SK-N-SH treated with all-trans-retinoic acid at 6 μM for 48 hours (cell line): ENCODE measurements around the gene TFR2.

Experiments used
- ATAC-seq: fragments of 200-7000 bp; cut with Tn5 transposase; 3 replicates; pipeline ENCODE4 v1.9.1; 2020; ENCODE audit warnings: mild to moderate bottlenecking, moderate library complexity
- ARNTL ChIP-seq: fragments of 450-650 bp; formaldehyde crosslinking; IDR thresholded peaks from 2 replicates; pipeline ENCODE4 v1.5.0; 2020; ENCODE audit warnings: low read depth, mild to moderate bottlenecking, moderate library complexity, borderline replicate concordance
- BACH2 ChIP-seq: fragments of 250-450 bp; sonication (Bioruptor Pico); IDR thresholded peaks from 2 replicates; pipeline ENCODE4 v1.9.0; 2021; ENCODE audit warnings: mild to moderate bottlenecking, borderline replicate concordance
- CREB5 ChIP-seq: fragments of 250-450 bp; sonication (Bioruptor Pico); IDR thresholded peaks from 2 replicates; pipeline ENCODE4 v1.5.1; 2020; ENCODE audit warnings: low read depth, mild to moderate bottlenecking, moderate library complexity
- ESRRG ChIP-seq: fragments of 250-450 bp; sonication (Bioruptor Pico); IDR thresholded peaks from 2 replicates; pipeline ENCODE4 v1.6.1; 2021; ENCODE audit warnings: mild to moderate bottlenecking
- GLIS3 ChIP-seq: fragments of 250-450 bp; sonication (Bioruptor Pico); IDR thresholded peaks from 2 replicates; pipeline ENCODE4 v1.5.0; 2020; ENCODE audit warnings: mild to moderate bottlenecking, moderate library complexity
- ISL1 ChIP-seq: fragments of 250-450 bp; sonication (Bioruptor Pico); IDR thresholded peaks from 2 replicates; pipeline ENCODE4 v2.1.2; 2022; ENCODE audit warnings: mild to moderate bottlenecking, moderate library complexity
- OSR1 ChIP-seq: fragments of 250-450 bp; sonication (Bioruptor Pico); IDR thresholded peaks from 2 replicates; pipeline ENCODE4 v1.8.0; 2022; ENCODE audit warnings: moderate library complexity, mild to moderate bottlenecking, inconsistent platforms
- PATZ1 ChIP-seq: fragments of 250-450 bp; sonication (Bioruptor Pico); IDR thresholded peaks from 2 replicates; pipeline ENCODE4 v1.8.0; 2020; ENCODE audit warnings: mild to moderate bottlenecking, moderate library complexity, borderline replicate concordance
- PPARA ChIP-seq: fragments of 250-450 bp; sonication (Bioruptor Pico); IDR thresholded peaks from 2 replicates; pipeline ENCODE4 v1.5.0; 2020; ENCODE audit warnings: mild to moderate bottlenecking, borderline replicate concordance
- RARB ChIP-seq: fragments of 250-450 bp; sonication (Bioruptor Pico); IDR thresholded peaks from 2 replicates; pipeline ENCODE4 v1.8.0; 2021; ENCODE audit warnings: mild to moderate bottlenecking, moderate library complexity
- TOX ChIP-seq: fragments of 250-450 bp; sonication (Bioruptor Pico); IDR thresholded peaks from 2 replicates; pipeline ENCODE4 v1.8.0; 2021; ENCODE audit warnings: mild to moderate bottlenecking, moderate library complexity, borderline replicate concordance
- ZC3H10 ChIP-seq: fragments of 250-450 bp; sonication (Bioruptor Pico); IDR thresholded peaks from 2 replicates; pipeline ENCODE4 v1.5.1; 2021; ENCODE audit warnings: mild to moderate bottlenecking, moderate library complexity
- ZFP3 ChIP-seq: fragments of 250-450 bp; sonication (Bioruptor Pico); IDR thresholded peaks from 2 replicates; pipeline ENCODE4 v1.5.0; 2020; ENCODE audit warnings: mild to moderate bottlenecking, moderate library complexity
- ZFP30 ChIP-seq: fragments of 450-650 bp; formaldehyde crosslinking; IDR thresholded peaks from 2 replicates; pipeline ENCODE4 v1.5.0; 2022; ENCODE audit warnings: mild to moderate bottlenecking, moderate library complexity
- ZNF8 ChIP-seq: fragments of 450-650 bp; formaldehyde crosslinking; IDR thresholded peaks from 2 replicates; pipeline ENCODE4 v1.5.0; 2020; ENCODE audit warnings: mild to moderate bottlenecking, moderate library complexity
- TF ChIP-seq, protein P1 (sequence below): fragments of 250-450 bp; sonication (Bioruptor Pico); IDR thresholded peaks from 2 replicates; pipeline ENCODE4 v1.5.0; 2020; ENCODE audit warnings: mild to moderate bottlenecking, moderate library complexity
- TF ChIP-seq, protein P2 (sequence below): fragments of 250-450 bp; sonication (Bioruptor Pico); IDR thresholded peaks from 2 replicates; pipeline ENCODE4 v1.8.0; 2021; ENCODE audit warnings: low read depth, mild to moderate bottlenecking, moderate library complexity, borderline replicate concordance

Gene TFR2

DNA sequence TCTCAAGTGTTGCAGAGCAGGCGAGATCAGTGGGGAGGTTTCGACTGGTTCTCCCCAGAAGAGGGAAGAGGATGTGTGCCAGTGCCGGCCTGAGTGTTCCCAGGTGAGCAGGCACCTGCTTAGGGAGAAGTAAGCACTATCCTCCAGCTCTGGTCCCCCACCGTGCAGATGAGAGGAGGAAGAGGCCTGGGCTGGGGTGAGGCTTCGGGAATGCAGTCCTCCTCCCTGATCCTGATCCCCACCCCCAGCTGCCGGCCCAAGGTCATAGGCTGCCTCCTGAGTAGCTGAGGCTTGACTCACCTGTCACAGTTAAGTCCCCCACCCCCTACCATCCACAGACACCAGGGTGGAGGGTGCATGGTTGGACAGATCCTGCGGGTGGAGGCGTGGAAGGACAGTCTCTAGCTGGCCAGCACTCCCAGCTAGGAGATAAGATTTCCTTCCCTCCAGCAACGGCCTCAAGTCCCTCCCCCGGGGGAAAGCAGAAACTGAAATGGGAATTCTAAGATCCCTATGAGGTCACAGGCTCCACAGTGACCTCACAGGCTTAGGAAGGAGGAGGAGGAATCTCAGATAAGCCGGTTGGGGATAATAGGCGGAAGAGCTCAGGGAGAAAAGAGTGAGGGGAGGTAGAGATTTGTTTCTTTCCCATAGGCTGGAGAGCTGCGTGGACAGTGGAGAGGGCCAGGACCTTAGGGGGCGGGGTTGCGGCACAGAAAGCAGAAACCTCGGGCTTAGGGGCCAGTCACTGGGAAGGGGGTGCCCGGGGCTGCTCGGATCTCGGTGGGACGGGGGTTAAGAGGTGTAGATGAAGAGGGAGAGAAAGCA lies 56.5 kb downstream of the TFR2 start:
- ATAC-seq, result no peak
- TF ChIP-seq OSR1 (CRISPR knock-in tag), result no peak
- TF ChIP-seq, all 23 proteins: peak for 0

DNA sequence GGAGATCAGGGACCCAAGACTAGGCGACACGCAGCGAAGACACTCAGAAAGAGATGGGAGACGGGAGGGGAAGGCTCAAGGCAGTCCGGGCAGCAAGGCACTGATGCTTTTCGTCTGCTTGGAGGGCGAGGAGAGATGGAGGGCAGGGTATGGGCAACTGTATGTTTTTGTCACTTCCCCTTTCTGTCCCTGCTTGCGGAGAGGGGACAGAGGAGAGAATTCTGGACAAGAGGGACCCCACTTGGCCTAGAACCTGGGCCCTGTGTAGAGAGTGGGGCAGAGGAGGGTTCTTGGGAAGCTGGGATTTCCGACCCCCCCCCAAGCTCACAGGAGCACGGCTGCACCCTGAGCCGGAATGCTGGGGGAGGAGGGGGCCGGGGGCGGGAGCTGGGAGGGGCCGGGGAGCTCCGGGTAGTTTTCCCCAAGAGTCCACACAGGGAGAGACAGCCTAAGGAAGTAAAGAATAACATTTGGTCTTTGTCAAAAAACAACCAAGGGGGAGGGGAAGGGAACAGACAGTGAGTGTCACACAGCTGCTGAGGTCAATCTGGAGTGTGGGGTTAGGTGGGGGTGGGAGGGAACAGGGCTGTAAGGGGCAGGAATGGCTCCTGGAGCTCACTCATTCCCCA lies 57.2 kb downstream of the TFR2 start:
- TF ChIP-seq ZFP30 (CRISPR knock-in tag) (no peak), ARNTL (CRISPR knock-in tag) (no peak), RARB (CRISPR knock-in tag) (no peak), ISL1 (CRISPR knock-in tag) (no peak), ZNF8 (CRISPR knock-in tag) (no peak), GLIS3 (CRISPR knock-in tag) (no peak), PPARA (CRISPR knock-in tag) (no peak), ESRRG (CRISPR knock-in tag) (no peak), PATZ1 (CRISPR knock-in tag) (no peak), TOX (CRISPR knock-in tag) (no peak), OSR1 (CRISPR knock-in tag) (no peak), BACH2 (CRISPR knock-in tag) (no peak), ZFP3 (CRISPR knock-in tag) (no peak)
- TF ChIP-seq, protein P1, sequence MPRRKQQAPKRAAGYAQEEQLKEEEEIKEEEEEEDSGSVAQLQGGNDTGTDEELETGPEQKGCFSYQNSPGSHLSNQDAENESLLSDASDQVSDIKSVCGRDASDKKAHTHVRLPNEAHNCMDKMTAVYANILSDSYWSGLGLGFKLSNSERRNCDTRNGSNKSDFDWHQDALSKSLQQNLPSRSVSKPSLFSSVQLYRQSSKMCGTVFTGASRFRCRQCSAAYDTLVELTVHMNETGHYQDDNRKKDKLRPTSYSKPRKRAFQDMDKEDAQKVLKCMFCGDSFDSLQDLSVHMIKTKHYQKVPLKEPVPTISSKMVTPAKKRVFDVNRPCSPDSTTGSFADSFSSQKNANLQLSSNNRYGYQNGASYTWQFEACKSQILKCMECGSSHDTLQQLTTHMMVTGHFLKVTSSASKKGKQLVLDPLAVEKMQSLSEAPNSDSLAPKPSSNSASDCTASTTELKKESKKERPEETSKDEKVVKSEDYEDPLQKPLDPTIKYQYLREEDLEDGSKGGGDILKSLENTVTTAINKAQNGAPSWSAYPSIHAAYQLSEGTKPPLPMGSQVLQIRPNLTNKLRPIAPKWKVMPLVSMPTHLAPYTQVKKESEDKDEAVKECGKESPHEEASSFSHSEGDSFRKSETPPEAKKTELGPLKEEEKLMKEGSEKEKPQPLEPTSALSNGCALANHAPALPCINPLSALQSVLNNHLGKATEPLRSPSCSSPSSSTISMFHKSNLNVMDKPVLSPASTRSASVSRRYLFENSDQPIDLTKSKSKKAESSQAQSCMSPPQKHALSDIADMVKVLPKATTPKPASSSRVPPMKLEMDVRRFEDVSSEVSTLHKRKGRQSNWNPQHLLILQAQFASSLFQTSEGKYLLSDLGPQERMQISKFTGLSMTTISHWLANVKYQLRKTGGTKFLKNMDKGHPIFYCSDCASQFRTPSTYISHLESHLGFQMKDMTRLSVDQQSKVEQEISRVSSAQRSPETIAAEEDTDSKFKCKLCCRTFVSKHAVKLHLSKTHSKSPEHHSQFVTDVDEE (CRISPR knock-in tag), result no peak
- TF ChIP-seq, protein P2, sequence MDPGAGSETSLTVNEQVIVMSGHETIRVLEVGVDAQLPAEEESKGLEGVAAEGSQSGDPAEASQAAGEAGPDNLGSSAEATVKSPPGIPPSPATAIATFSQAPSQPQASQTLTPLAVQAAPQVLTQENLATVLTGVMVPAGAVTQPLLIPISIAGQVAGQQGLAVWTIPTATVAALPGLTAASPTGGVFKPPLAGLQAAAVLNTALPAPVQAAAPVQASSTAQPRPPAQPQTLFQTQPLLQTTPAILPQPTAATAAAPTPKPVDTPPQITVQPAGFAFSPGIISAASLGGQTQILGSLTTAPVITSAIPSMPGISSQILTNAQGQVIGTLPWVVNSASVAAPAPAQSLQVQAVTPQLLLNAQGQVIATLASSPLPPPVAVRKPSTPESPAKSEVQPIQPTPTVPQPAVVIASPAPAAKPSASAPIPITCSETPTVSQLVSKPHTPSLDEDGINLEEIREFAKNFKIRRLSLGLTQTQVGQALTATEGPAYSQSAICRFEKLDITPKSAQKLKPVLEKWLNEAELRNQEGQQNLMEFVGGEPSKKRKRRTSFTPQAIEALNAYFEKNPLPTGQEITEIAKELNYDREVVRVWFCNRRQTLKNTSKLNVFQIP (CRISPR knock-in tag), result no peak
- ATAC-seq, result no peak

DNA sequence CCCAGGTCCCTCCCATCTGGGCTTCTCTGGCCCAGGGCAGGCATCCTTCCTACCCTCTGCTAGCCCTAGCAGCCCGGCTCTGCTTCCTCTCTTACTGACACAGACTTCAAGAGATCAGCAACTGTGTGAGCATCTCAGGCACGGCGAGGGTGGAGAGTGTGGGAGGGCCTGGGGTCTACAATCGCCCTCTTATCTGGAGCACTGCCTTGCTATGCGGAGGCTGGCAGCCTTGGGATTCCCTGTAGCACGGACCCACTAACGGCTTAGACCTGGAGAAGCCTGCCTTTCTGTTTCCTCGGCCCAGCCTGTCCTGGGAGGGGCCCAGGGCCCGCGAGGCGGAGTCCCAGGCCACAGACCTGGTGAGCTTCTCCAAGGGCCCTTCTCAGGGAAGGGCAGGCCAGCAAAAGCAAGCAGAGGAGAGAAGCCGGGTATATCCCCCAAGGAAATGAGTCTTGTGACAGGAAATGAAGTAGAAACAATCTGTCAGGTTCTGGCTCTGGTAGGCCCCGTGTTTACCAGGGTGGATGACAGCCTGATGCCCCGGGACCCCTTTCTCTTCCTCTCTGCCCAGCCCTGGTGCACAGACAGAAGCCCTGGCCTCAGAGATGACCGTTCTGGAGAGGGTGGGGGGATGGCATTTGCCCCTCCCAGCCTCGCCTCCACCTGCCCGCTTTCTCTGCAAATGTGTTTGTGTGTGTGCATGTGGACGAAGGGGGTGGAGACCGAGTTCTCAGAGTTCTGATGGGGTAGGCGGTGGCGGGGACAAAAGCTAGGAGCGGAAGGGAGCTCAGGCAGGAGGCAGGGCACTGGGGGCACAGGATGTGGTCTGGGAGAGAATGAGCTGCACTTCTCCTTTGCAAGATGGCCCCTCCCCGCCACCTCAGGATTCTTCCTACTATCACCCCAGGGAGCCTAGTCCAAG lies 58.0 kb downstream of the TFR2 start:
- ATAC-seq, result no peak
- TF ChIP-seq, protein P2 (CRISPR knock-in tag), result no peak
- TF ChIP-seq PPARA (CRISPR knock-in tag) (no peak), BACH2 (CRISPR knock-in tag) (no peak), ZNF8 (CRISPR knock-in tag) (no peak), ZC3H10 (CRISPR knock-in tag) (no peak), CREB5 (CRISPR knock-in tag) (no peak)
